Fibroblast of pulmonary artery (primary cell): Measurements from ENCODE around the gene CBX4.

Source experiments
- DNase-seq: peaks from one replicate; pipeline ENCODE4 v3.0.0-alpha.2; 2010; ENCODE audit warnings: low read depth
- H3K4me3 ChIP-seq: replicated peaks from 2 replicates; pipeline ENCODE4 v1.5.1; 2011; ENCODE audit warnings: low read depth, mild to moderate bottlenecking, control low read depth, low read length, moderate library complexity
- TF ChIP-seq, protein P1 (sequence below): IDR thresholded peaks from 2 replicates; pipeline ENCODE4 v1.5.1; 2011; ENCODE audit warnings: mild to moderate bottlenecking, control low read depth, low read length, inconsistent platforms; ENCODE audit errors: missing control alignments

The CBX4 gene

DNA sequence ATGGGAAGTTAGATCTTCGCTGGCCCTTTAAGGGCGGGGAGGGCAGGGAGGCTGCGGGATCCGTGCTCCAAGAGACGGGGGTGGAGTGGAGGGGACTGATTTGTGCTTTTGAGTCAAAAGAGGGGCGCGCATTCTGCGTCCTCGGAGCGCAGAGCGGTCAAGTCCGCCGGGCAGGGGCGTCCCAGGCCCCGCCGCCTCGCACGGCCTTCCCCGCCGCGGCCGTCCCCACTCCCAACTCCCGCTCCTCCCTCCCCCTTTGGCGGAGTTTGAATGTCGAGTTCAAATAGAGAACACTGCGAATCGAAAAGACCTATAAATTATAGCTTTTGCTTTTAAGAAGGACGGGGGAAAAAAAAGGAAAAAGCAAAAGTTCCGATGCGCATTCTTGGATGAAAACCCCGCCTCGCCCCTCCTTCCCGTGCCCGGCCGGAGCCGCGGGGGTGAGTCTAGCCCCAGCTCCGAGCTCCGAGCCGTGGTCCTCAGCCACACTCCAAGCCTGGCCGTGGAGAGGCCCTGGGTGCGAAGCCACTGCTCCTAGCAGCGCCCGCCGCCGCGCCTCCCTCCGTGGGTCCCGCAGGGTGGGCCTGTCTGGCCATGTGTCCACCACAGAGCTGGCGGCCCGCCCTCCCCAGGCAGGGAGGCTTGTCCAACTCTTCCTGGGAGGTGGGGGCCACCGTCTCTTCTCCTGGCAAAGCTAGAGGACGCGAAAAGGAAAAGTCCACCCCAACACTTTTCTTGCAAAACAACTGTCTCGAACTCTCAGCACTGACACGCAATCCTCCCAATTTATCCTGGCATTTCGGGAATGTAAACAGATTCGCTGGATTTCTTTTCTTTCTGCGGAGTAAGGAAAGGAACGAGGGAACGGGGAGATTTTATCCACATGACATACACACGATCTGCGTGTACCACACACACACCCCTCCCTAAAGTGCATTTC, 46.0 kb downstream of the CBX4 start:
- H3K4me3 ChIP-seq: peak overlapping the region; percentile 44
- DNase-seq: peak; percentile 76
- TF ChIP-seq, protein P1, sequence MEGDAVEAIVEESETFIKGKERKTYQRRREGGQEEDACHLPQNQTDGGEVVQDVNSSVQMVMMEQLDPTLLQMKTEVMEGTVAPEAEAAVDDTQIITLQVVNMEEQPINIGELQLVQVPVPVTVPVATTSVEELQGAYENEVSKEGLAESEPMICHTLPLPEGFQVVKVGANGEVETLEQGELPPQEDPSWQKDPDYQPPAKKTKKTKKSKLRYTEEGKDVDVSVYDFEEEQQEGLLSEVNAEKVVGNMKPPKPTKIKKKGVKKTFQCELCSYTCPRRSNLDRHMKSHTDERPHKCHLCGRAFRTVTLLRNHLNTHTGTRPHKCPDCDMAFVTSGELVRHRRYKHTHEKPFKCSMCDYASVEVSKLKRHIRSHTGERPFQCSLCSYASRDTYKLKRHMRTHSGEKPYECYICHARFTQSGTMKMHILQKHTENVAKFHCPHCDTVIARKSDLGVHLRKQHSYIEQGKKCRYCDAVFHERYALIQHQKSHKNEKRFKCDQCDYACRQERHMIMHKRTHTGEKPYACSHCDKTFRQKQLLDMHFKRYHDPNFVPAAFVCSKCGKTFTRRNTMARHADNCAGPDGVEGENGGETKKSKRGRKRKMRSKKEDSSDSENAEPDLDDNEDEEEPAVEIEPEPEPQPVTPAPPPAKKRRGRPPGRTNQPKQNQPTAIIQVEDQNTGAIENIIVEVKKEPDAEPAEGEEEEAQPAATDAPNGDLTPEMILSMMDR: no peak

DNA sequence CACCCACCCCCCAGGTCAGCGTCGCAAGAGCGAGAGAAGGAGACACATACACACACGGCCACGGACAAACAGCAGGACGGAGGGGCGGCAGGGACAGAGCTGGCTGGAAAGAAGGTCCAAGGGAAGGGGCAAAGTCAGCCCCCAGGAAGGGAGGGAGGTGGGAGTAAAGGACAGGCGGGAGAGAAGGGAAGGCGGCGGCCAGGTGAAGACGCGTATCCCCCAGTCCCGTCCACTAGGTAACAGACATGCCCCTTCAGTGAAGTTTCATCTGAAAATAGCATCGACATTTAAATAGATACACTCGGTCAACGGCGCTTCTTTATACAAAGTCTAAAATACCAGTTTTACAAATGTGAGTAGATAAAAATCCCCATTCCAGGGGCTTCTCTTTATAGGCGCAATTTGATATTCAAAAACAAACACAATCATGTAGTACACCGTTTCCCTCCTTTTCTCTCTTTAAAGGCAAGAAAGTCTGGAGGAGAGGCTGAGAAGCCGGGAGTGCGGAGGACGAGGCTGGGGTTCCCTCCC, 46.8 kb downstream of the CBX4 start:
- TF ChIP-seq, protein P1: no peak
- no peak for DNase-seq
- H3K4me3 ChIP-seq: no peak overlapping the region

DNA sequence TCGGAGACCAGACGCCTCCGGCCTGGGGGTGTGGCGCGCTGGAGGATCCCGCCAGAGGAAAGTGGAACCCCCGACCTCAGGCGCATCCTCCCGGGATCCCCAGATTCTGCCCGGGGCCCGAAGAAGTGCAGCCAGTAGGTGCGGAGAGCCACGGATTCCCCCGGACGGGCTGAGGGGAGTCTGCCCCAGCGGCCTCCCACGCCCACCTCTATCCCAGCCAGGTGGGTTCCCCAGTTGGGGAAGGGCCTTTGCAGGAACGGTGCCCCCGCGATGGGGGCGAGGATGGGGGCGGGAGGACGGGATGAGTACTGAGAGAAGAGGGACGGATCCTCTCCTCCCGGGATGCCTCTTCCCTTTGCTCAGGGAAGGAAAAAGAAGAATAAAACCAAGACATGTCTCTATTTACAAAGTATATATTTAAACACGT, 47.5 kb downstream of the CBX4 start:
- no peak overlapping the region for H3K4me3 ChIP-seq
- no peak for DNase-seq
- TF ChIP-seq, protein P1: no peak

DNA sequence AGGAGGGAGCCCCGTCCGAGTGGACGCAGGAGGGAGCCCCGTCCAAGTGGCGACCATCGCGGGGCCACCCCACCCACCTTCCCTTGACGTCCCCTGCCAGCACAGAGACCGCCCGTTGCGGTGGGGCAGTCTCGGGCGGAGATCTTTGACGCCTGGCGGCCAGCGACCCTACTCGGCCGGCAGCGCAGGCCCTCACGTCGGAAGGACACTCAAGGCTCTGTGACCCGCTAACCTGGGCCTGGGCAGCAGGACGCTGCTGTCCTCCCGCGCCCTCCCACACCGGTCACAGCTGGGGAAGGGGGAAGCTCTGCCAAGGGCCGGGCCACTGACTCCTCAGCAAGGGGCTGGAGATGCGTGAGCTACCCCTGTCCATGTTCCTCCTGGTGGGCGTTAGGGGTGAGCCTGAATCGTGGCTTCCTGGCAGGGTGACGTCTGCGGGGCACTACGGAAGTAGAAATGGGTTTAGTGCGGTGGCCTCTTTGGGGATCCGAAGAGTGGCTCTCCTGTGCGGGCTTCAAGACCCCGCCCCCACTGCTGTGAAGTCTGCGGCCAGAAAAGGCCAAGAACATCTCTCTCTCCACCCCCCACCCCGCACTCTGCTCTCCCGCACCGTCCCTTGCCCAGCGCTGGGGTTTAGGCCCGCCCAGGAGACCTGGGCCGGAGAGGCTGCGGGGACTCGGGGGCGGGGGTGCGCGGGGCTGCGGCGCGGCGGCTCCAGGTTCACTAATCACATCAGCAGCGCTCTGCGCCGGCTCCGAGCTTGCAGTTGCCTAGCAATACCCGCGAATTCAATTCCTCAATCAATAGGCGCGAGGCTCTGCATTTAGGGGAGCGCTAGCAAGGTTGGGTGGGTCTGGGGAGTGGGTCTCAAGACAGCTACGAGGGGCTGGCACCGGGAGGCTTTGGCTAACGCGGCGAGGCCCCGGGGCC, 48.2 kb downstream of the CBX4 start:
- DNase-seq: no peak
- H3K4me3 ChIP-seq: no peak overlapping the region
- TF ChIP-seq, protein P1: no peak

DNA sequence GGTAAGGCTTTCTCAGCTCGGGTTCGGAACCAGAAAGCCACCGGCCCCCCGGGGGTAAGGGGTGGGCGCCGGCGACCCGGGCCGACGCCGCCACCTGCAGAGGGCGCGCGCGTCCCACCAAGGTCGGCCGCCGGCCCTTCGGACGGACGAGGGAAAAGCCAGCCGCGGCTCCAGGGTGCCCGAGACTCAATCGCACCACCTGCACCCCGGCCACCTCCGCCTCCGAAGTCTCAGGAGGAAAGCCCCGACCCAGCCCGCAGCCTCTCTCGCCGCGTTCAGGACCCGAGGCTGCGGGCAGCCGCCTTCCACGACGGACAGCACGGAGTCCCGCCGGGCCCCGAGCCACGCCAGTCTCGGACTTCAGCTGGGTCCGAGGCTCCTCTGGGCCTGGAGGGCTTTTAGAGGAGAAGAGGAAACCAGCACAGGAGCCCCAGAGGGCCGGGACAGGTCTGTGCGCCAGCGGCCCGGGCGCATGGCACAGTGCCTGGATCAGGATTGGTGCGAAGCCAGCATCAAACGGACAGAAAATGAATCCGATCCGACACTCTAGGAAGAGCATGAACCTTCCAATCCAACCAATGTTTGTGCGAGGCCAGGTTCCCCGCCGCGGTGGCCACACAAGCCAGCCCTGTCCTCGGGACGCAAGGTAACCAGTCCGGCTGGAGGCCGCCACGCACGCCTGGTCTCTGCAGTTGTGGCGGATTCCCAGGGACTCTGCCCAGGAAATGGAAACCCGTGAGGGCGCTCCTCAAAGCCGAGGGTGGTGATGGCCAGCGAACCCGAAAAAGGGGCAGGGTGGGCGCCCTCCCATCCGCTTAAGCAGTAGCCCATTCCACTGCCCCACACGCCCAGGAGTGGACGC, 49.1 kb downstream of the CBX4 start:
- TF ChIP-seq, protein P1: peak; percentile 5
- no peak for DNase-seq
- no peak overlapping the region for H3K4me3 ChIP-seq
